Mammary epithelial cell (primary cell): ENCODE results near the gene MAPK1IP1L.

ENCODE experiments used
- CTCF ChIP-seq, 2 donors: IDR thresholded peaks in 1 of 2; conservative IDR thresholded peaks in 1 of 2; 2 replicates each; pipeline ENCODE4 v1.5.1; 2011 to 2012; ENCODE audit warnings: inconsistent platforms in 2 of 2, low read length in 2 of 2, mild to moderate bottlenecking in 2 of 2, control low read depth in 1 of 2, low read depth in 1 of 2; ENCODE audit not compliant: insufficient read depth in 1 of 2; ENCODE audit errors: extremely low read depth in 1 of 2
- EZH2 ChIP-seq: IDR thresholded peaks from 2 replicates; pipeline ENCODE4 v1.6.1; 2012; ENCODE audit warnings: low read length, inconsistent platforms, borderline replicate concordance

GRCh38 chr14:55098561-55098898 lies 47.1 kb downstream of the MAPK1IP1L start:
- TF ChIP-seq CTCF (conservative IDR thresholded peaks at IDR 0.05 in 1 of 2, IDR thresholded peaks at IDR 0.05 in 1 of 2; ENCODE audit: extremely low read depth in 1 of 2, insufficient read depth in 1 of 2, low read depth in 1 of 2, low read length in 2 of 2) = no peak
- TF ChIP-seq EZH2 = no peak
